Upper lobe of left lung (tissue), 6 donors: ENCODE measurements around the gene MVD. TPM values are rescaled to one million over a fixed set of nuclear protein-coding genes. Genes with fewer than 3 reads are reported as not detected.

Source experiments
- ATAC-seq, 2 donors: fragments of 200-7000 bp; cut with Tn5 transposase; one replicate each; pipeline ENCODE4 v1.9.1; 2022; ENCODE audit warnings: mild to moderate bottlenecking in 2 of 2, moderate library complexity in 2 of 2; ENCODE audit not compliant: low FRiP score in 2 of 2
- DNase-seq, 2 donors: peaks; one replicate each; pipeline ENCODE4 v3.0.0-alpha.2; 2019 to 2020
- H3K27ac ChIP-seq, 4 donors: fragments of 200-600 bp; sonication (generic); one replicate each; pipeline ENCODE4 v1.5.1; 2016 to 2019
- H3K27me3 ChIP-seq, 4 donors: fragments of 200-600 bp; sonication (generic); one replicate each; pipeline ENCODE4 v1.5.1; 2017 to 2019
- H3K36me3 ChIP-seq, 4 donors: fragments of 200-600 bp; sonication (generic); one replicate each; pipeline ENCODE4 v1.5.1; 2016 to 2019
- H3K4me1 ChIP-seq, 4 donors: fragments of 200-600 bp; sonication (generic); one replicate each; pipeline ENCODE4 v1.5.1; 2018 to 2019
- H3K4me3 ChIP-seq, 4 donors: fragments of 200-600 bp; sonication (generic); one replicate each; pipeline ENCODE4 v1.5.1; 2017 to 2019; ENCODE audit warnings: mild to moderate bottlenecking in 2 of 4, moderate library complexity in 1 of 4
- H3K9me3 ChIP-seq, 4 donors: fragments of 200-600 bp; sonication (generic); one replicate each; pipeline ENCODE4 v1.5.1; 2018 to 2019
- EP300 ChIP-seq, 4 donors: sonication (generic); formaldehyde crosslinking; IDR thresholded peaks; one replicate each; pipeline ENCODE4 v1.5.1; 2017; ENCODE audit warnings: antibody characterized with exemption in 4 of 4, control low read depth in 2 of 4
- POLR2A ChIP-seq, 4 donors: fragments of 450-650 bp; IDR thresholded peaks; one replicate each; pipeline ENCODE4 v1.5.1; 2016 to 2017; ENCODE audit warnings: antibody characterized with exemption in 4 of 4, mild to moderate bottlenecking in 2 of 4
- POLR2AphosphoS5 ChIP-seq, 2 donors: sonication (generic); formaldehyde crosslinking; IDR thresholded peaks; one replicate each; pipeline ENCODE4 v1.5.1; 2017; ENCODE audit warnings: antibody characterized with exemption in 2 of 2
- WGBS, 2 donors: methylation state at CpG; one replicate each; pipeline ENCODE4 v1.1.5; 2017 to 2018; 5-methylcytosine and 5-hydroxymethylcytosine counted together
- total RNA-seq, 6 donors: library from RNA; depleted of rRNA in 4 of 6; stranded (reverse); fragments of >200 nt in 4 of 6; gene quantifications; one replicate each; pipeline versions ENCODE4 v1.1.0 to v1.2.1, GENCODE V29; 2016 to 2021
- TF ChIP-seq, protein P1 (sequence below), 6 experiments: fragments of 450-650 bp in 4 of 6; fragments of 200-600 bp in 2 of 6; sonication (generic) in 2 of 6; IDR thresholded peaks; one replicate each; pipeline ENCODE4 v1.5.1; 2016 to 2019; ENCODE audit warnings: antibody characterized with exemption in 6 of 6
- donor health status: DM: no; HTN: no; CAD: no; lungs with moderate emphysema.
- donor health status: DM: no; HTN: yes; CAD: no; lungs with severe emphysema.

Gene MVD
- total RNA-seq, 6 donors from 2014 or later: 38.1 to 114 (median 90.5) TPM

DNA sequence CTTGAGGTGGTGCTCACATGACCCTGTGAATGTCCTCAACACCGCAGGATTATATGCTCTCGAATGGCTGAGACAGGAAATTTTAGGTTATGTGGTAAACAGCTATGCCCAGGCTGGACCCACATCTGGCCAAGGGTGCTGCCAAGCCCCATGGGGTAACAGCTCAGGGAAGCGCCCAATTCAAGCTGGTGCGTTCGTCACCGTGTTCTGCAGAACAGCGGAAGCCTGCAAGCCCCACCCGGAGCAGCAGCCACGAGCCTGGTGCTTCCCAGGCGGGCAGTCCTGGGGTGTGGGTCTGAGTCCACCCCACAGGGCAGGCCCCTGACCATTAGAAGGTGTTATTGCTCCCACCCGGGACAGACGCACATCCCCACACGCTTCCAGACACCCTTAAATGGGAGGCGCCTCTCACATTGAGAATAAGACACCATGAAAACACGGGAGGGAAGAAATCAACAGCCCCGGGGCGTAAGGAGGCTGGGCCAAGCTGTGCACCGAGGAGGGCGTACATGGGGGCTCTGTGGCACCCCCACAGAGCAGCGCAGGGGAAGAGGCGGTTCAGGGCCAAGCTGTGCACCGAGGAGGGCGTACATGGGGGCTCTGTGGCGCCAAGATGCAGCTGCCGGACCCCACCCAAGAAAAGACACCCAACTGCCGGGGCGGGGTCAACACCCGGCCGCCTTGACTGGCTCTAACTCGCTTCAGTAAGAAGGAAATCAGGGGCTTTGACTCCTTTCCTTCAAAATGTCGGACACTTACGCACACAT, 9.1 kb downstream of the MVD start:
- 86 to 88% methylated on average over 24 to 32 of the region's 32 CpGs for whole genome bisulfite sequencing, 2 donors

DNA sequence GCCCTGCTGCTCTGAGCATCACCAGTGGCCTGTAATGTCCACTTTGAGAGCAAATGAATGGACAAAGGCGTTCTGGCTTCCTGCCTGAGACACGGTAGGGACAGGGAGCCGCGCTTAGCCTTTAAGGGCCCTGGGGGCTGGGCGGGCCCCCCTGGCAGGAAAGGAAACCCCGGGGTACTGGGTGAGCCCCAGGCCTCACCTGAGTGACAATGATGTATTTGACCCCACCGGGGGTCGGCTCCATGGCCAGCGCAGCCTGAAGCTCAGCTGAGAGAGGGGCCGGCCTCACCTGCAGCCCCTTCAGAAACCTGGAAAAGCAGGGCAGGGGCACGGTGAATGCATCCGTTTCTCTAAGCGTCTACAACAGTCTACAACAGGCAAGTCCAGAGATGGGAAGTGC, 9.8 kb downstream of the MVD start:
- H3K4me1 ChIP-seq: peaks cover 16 to 36% (median 25%) of the 10 kb centered on the region in 4 donors
- TF ChIP-seq, protein P1, sequence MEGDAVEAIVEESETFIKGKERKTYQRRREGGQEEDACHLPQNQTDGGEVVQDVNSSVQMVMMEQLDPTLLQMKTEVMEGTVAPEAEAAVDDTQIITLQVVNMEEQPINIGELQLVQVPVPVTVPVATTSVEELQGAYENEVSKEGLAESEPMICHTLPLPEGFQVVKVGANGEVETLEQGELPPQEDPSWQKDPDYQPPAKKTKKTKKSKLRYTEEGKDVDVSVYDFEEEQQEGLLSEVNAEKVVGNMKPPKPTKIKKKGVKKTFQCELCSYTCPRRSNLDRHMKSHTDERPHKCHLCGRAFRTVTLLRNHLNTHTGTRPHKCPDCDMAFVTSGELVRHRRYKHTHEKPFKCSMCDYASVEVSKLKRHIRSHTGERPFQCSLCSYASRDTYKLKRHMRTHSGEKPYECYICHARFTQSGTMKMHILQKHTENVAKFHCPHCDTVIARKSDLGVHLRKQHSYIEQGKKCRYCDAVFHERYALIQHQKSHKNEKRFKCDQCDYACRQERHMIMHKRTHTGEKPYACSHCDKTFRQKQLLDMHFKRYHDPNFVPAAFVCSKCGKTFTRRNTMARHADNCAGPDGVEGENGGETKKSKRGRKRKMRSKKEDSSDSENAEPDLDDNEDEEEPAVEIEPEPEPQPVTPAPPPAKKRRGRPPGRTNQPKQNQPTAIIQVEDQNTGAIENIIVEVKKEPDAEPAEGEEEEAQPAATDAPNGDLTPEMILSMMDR (IDR thresholded peaks at IDR 0.05): no peak
- TF ChIP-seq EP300 (IDR thresholded peaks at IDR 0.05) (no peak), POLR2AphosphoS5 (IDR thresholded peaks at IDR 0.05) (no peak), POLR2A (IDR thresholded peaks at IDR 0.05) (no peak)
- peaks cover 0 to 52% (median 42%) of the 10 kb centered on the region in 4 donors for H3K36me3 ChIP-seq
- peak in 1 of 2 donors; percentile 71 for DNase-seq
- no peaks in the 10 kb centered on the region for H3K9me3 ChIP-seq
- no peaks in the 10 kb centered on the region for H3K27me3 ChIP-seq
- 83 to 90% methylated on average over 13 of the region's 13 CpGs for WGBS, 2 donors
- peak overlapping the region in 1 of 4 donors; percentile 96 for H3K27ac ChIP-seq
- H3K4me3 ChIP-seq: no peak overlapping the region
- no peak for ATAC-seq

More for the DNA sequence above, 9.1 kb downstream of the MVD start:
- TF ChIP-seq EP300 (IDR thresholded peaks at IDR 0.05) (no peak), POLR2A (IDR thresholded peaks at IDR 0.05) (no peak), POLR2AphosphoS5 (IDR thresholded peaks at IDR 0.05) (no peak)
- TF ChIP-seq, protein P1 (IDR thresholded peaks at IDR 0.05): no peak
- Histone ChIP-seq H3K27ac (no peak overlapping the region), H3K4me1 (peaks cover 16 to 31% (median 24%) of the 10 kb centered on the region in 4 donors), H3K36me3 (peaks cover 0 to 58% (median 46%) of the 10 kb centered on the region in 4 donors), H3K9me3 (no peaks in the 10 kb centered on the region), H3K4me3 (no peak overlapping the region), H3K27me3 (no peaks in the 10 kb centered on the region)
- DNase-seq: peak in 1 of 2 donors; percentile 63
- ATAC-seq: no peak

DNA sequence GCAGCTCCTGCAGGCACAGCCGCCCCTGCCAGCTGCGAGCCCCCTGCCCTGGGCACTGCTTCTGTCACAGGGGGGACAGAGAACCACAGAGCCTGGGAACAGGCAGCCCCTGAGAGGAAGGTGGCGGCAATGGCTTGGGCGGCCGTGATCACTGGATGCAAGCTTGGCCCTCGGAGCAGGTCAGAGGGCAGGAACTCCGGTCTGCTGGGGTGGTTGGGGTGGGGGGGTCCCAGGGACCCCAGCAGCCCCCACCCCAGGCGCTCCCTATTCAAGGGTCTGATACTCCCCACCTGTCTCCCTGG, 10.2 kb downstream of the MVD start:
- H3K9me3 ChIP-seq: no peaks in the 10 kb centered on the region
- no peak for ATAC-seq
- TF ChIP-seq EP300 (IDR thresholded peaks at IDR 0.05) (no peak), POLR2A (IDR thresholded peaks at IDR 0.05) (no peak), POLR2AphosphoS5 (IDR thresholded peaks at IDR 0.05) (no peak)
- TF ChIP-seq, protein P1 (IDR thresholded peaks at IDR 0.05): no peak
- H3K4me3 ChIP-seq: no peak overlapping the region
- peaks cover 16 to 40% (median 27%) of the 10 kb centered on the region in 4 donors for H3K4me1 ChIP-seq
- DNase-seq: peak in 1 of 2 donors; percentile 73
- H3K27me3 ChIP-seq: no peaks in the 10 kb centered on the region
- WGBS, 2 donors: 92% methylated on average over 5 of the region's 8 CpGs; no CpG with 5 or more reads in 1 of the 2 donors
- H3K36me3 ChIP-seq: peaks cover 0 to 52% (median 39%) of the 10 kb centered on the region in 4 donors
- H3K27ac ChIP-seq: peak overlapping the region in 3 of 4 donors; percentile 88 to 97 (median 96)

DNA sequence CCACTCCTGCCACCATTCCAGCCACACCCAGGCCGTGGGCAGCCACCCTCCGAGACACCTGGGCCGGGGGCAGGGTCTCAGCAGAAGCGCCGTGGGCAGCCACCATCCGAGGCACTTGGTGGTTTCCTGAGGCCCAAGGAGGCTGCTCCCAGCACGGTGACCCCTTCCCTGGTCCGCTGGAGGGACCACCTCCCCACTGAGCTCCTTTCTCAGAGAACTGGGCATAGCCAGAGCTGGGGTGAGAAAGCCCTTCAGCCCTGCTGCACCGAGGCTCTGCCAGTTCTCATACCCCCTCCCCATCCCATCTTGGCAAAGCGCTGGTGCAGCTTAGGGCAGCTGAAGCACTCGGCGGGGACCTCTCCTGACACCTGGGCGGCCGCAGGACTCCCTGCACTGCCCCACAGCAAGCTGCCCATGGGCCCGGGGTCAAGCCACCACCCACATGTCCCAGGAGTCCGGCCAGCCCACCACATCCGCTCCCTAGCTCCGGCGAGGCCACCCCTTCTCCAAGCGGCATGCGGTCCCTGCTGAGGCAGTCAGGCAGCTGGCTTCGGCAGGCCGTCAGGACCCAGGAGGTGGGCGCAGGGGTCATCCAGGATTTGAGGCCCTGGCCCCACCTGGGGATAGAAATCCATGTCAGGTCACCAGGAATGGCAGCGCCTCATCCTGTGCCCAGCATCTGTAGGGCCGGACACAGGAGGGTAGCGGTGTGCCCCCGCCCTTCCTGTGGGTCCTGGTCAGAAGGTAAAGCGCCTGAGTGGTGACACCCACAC, 10.7 kb downstream of the MVD start:
- H3K27me3 ChIP-seq: no peaks in the 10 kb centered on the region
- WGBS, 2 donors: 76 to 86% methylated on average over 6 to 23 of the region's 29 CpGs
- H3K9me3 ChIP-seq: no peaks in the 10 kb centered on the region
- peaks cover 16 to 44% (median 28%) of the 10 kb centered on the region in 4 donors for H3K4me1 ChIP-seq
- TF ChIP-seq POLR2A (IDR thresholded peaks at IDR 0.05) (no peak), EP300 (IDR thresholded peaks at IDR 0.05) (no peak), POLR2AphosphoS5 (IDR thresholded peaks at IDR 0.05) (no peak)
- TF ChIP-seq, protein P1 (IDR thresholded peaks at IDR 0.05): no peak
- DNase-seq: peak in 1 of 2 donors; percentile 79
- ATAC-seq: no peak
- H3K27ac ChIP-seq: peak overlapping the region; percentile 87 to 97 (median 92)
- H3K4me3 ChIP-seq: no peak overlapping the region
- peaks cover 0 to 47% (median 35%) of the 10 kb centered on the region in 4 donors for H3K36me3 ChIP-seq
